Fibroblast of the aortic adventitia (primary cell): Measurements from ENCODE around the gene CPED1. TPM values are rescaled to one million over a fixed set of nuclear protein-coding genes. Genes with fewer than 3 reads are reported as not detected.

Source experiments
- DNase-seq: peaks from one replicate; pipeline ENCODE4 v3.0.0-alpha.2; 2010; ENCODE audit warnings: low read depth
- H3K4me3 ChIP-seq: 2 replicates; pipeline ENCODE4 v1.5.1; 2011; ENCODE audit warnings: low read depth, mild to moderate bottlenecking, control low read depth, low read length, moderate library complexity
- total RNA-seq: library from RNA; depleted of rRNA; stranded (reverse); fragments of >200 nt; gene quantifications from 2 replicates; pipeline ENCODE4 v1.2.3, GENCODE V29; 2012; ENCODE audit warnings: low replicate concordance
- TF ChIP-seq, protein P1 (sequence below): IDR thresholded peaks from 2 replicates; pipeline ENCODE4 v1.5.1; 2011; ENCODE audit warnings: mild to moderate bottlenecking, low read length, control low read depth, inconsistent platforms; ENCODE audit not compliant: insufficient read depth

The CPED1 gene
- total RNA-seq, 1 donor, result 119 TPM

DNA sequence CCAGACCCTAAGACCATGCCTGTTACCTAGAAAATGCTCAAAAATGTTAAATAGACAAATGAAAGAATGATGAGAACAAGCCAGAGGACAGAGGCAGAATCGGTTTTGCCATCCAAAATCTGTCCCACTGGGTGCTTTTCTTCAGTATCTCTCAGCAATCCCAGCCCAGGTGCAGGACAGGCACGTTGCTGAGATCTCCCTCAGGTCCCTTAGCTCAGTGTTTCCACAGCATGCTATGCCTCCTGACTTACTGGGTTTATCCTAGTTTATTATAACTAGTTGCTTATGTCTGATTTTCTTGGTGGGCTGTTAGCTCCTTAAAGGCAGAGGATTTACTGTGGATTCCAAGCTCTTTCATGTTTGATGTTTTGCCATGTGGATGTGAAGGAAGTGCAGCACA is 20.3 kb downstream of the CPED1 start:
- TF ChIP-seq, protein P1, sequence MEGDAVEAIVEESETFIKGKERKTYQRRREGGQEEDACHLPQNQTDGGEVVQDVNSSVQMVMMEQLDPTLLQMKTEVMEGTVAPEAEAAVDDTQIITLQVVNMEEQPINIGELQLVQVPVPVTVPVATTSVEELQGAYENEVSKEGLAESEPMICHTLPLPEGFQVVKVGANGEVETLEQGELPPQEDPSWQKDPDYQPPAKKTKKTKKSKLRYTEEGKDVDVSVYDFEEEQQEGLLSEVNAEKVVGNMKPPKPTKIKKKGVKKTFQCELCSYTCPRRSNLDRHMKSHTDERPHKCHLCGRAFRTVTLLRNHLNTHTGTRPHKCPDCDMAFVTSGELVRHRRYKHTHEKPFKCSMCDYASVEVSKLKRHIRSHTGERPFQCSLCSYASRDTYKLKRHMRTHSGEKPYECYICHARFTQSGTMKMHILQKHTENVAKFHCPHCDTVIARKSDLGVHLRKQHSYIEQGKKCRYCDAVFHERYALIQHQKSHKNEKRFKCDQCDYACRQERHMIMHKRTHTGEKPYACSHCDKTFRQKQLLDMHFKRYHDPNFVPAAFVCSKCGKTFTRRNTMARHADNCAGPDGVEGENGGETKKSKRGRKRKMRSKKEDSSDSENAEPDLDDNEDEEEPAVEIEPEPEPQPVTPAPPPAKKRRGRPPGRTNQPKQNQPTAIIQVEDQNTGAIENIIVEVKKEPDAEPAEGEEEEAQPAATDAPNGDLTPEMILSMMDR, result no peak
- no peak overlapping the region for H3K4me3 ChIP-seq
- no peak for DNase-seq

DNA sequence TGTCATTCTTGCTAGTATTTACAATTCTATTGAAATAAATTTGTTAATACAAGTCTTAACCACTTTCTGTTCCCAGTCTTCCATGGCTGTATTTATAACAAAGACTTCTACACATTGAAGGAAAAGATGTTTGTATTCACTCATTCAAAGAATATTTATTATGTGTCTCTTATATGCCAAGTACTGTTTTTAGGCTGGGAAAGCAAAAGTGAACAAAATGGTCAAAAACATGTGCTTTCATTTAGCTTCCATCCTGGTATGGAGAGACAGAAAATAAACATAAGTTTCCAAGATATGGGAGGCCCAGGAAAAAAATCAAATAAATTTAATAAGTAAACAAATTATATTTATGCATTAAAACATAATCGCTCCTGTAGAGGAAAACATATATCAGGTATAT is 22.9 kb downstream of the CPED1 start:
- DNase-seq, result no peak
- TF ChIP-seq, protein P1, result no peak
- H3K4me3 ChIP-seq, result no peak overlapping the region

DNA sequence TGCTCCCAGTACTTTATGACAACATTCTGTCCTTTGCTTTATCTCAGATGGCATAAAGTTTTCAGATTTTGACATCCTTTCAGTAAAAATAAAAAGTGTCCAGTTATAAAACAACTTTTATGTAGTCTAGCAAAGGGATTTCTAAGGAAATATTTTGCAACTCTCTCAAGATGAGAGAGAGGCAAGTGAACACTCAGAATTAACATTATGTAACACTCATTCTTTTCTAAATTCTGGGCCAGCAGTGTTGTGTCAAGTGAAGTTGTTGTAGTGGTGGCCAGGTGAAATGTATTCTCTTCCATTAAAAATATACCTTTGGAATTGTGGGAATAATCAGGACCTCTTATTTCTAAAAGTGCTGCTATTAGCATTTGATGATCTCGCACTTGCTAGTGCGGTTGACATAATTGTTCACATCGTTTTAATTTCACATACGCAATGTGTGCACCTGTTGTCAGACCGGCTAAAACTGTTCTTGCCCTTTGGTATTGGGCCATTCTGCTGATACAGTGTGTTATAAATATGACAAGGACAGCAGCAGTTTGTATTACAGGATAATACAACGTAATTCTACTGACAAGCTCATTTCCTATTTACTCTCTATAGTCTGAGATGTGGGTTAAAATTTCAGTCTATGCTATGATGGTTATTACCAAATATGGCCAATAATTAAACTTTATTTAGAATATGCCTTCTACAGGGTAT is 23.8 kb downstream of the CPED1 start:
- TF ChIP-seq, protein P1, result no peak
- DNase-seq, result no peak
- H3K4me3 ChIP-seq, result no peak overlapping the region

DNA sequence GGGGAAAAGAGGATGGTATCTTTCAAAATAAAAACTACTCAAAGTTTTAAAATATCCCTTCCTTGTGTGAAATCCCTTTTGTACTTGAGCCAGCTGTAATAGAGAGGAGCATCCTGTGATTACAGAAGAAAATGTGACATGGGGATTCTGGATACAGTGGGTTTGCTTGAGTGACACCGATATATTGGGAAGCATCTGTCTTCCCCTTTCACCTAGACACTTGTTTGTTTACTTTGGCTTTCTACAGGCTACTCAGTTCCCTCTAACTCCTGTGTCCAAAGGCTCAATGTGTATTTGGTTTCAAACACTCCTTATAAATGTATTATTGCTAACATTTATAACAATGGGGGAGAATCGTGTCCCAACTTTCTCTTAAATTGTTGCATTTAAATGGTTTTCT is 24.4 kb downstream of the CPED1 start:
- TF ChIP-seq, protein P1, result no peak
- no peak for DNase-seq
- H3K4me3 ChIP-seq, result no peak overlapping the region

- no peak for DNase-seq
- TF ChIP-seq, protein P1, result no peak
- no peak overlapping the region for H3K4me3 ChIP-seq
These were observed 27.0 kb downstream of the CPED1 start for GRCh38 chr7:121015560-121015959.

DNA sequence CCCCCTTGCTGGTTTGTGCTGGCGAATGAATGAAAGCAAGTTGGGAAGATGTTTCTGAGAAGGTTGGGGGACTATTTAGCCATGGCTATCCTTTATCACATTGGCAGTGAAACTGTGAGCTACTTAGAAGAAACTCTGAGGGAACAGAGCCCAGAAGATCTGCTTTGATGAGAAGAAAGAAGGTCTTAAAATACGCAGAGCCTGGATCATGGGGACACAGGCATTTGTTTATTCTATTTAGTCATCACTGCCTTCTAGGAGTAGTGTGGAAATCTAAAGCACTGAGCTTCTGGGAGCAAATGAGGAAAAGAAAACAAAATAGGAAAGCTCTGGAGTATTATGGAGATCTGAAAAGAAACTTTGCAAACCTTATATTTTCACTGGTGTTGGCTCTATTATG is 28.5 kb downstream of the CPED1 start:
- peak; percentile 82 for DNase-seq
- TF ChIP-seq, protein P1, result no peak
- no peak overlapping the region for H3K4me3 ChIP-seq

DNA sequence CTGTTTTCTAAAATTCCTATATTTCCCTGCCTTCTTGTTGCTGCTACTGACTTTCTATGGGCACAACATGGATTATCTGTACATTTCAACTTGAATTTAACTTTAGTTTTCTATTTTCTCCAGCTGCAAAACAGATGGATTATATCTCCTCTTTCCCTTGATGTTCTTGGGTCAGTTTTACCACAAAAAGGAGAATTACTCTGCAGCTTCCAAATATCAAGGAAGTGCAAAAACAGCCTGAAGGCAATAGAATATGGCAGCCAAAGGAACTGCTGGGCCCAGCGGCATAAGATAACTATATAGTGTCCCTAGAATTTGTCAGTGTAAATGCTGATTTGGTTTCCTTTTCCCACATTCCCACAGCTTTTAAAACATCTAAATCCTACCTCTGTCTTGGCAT is 29.1 kb downstream of the CPED1 start:
- H3K4me3 ChIP-seq, result no peak overlapping the region
- TF ChIP-seq, protein P1, result no peak
- DNase-seq, result peak; percentile 48
